GM21737 (cell line): ENCODE measurements around the gene RPAP2.
"Not testable (repeated sequence)": the region's sequence is repeated elsewhere in the genome, so short reads cannot be mapped to it uniquely, and the experiment has no call there.

Experiments
- ATAC-seq: cut with Tn5 transposase; IDR thresholded peaks from one replicate; pipeline ENCODE4 v1.9.1; 2021; ENCODE audit warnings: mild to moderate bottlenecking, moderate library complexity; ENCODE audit not compliant: unreplicated experiment

The RPAP2 gene

DNA sequence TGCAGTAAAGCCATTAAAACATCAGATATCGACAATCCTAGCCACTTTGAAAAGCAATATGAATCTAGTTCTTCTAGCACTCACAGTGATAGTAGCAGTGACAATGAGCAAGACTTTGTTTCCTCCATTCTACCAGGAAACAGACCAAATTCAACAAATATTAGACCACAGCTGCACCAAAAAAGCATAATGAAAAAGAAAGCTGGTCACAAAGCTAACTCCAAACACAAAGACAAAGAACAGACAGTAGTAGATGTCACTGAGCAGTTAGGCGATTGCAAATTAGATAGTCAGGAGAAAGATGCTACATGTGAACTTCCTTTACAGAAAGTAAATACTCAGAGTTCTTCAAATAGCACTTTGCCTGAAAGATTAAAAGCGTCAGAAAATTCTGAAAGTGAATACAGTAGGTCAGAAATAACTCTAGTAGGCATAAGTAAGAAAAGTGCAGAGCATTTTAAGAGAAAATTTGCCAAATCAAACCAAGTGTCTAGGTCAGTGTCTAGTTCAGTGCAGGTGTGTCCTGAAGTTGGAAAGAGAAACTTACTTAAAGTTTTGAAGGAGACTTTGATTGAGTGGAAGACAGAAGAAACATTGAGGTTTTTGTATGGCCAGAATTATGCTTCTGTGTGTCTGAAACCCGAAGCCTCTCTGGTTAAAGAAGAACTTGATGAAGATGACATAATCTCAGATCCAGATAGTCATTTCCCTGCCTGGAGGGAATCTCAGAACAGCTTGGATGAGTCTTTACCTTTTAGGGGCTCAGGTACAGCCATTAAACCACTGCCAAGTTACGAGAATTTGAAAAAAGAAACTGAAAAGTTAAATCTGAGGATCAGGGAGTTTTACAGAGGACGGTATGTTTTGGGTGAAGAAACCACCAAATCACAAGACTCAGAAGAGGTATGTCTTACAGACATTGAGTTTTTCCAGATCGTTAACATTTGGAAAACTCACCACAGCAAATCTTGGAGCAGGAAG is 24.9 kb downstream of the RPAP2 start:
- no peak for ATAC-seq

GRCh38 chr1:92324784-92325183 is 25.9 kb downstream of the RPAP2 start:
- no peak for ATAC-seq

DNA sequence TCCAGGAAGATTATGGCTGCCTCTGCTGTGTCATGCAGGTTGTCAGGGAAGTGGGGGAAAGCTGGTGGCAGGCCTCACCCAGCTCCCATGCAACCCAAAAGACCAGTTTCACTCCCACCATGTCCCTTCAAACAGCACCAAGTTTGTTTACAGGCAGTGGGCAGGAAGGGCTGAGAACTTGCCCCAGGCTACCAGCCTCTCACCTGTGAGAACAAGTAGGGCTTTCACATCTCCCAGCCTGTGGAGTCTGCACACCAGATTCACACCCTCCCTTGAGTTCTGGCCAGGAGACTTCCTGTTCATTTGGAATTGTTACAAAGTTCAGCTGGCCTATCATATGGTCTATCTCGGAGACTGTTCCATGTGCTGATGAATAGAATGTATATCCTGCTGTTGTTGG is 27.8 kb downstream of the RPAP2 start:
- ATAC-seq: no peak

GRCh38 chr1:92327794-92328193 is 28.9 kb downstream of the RPAP2 start:
- ATAC-seq: no peak

GRCh38 chr1:92329347-92330129 is 30.7 kb downstream of the RPAP2 start:
- ATAC-seq: no peak

DNA sequence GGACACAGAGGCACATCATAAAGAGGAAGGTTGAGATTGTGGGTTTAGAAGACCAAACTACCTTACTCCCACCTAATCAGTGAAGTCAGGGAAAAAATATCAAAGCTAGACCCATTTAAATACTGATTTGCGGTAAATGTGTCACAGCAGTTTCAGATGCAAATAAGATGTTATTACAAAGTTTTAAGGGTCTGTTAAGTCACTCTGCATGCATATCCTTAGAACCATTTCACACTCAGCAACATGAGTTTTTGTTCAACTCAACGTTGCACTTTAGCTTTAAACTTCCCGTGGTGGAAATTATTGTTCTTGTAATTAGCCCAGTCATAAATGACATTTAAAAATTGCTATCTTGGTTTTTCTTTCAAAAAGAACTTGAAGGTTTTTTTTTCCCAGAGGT is 34.8 kb downstream of the RPAP2 start:
- ATAC-seq: no peak

DNA sequence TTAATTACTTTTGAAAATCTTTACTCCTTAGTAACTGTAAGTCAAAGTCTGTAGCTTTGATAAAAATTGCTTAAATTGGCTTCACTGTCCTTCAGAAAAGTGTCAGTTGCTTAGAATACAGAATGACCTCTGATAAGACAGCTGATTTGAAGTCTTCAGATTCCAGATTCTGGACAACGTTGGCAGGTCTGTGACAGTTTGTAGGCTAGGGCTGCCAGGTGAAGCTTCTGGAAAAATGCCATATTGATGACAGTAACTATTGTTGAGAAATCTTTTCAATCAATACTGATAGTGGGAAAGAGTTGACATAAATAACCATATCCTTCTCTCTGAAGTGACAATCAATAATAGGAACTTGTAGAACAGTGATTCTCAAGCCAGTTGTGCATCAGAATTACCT is 41.3 kb downstream of the RPAP2 start:
- no peak for ATAC-seq

GRCh38 chr1:92342401-92342800 is 43.5 kb downstream of the RPAP2 start:
- ATAC-seq: no peak

GRCh38 chr1:92343061-92343460 is 44.2 kb downstream of the RPAP2 start:
- no peak for ATAC-seq

DNA sequence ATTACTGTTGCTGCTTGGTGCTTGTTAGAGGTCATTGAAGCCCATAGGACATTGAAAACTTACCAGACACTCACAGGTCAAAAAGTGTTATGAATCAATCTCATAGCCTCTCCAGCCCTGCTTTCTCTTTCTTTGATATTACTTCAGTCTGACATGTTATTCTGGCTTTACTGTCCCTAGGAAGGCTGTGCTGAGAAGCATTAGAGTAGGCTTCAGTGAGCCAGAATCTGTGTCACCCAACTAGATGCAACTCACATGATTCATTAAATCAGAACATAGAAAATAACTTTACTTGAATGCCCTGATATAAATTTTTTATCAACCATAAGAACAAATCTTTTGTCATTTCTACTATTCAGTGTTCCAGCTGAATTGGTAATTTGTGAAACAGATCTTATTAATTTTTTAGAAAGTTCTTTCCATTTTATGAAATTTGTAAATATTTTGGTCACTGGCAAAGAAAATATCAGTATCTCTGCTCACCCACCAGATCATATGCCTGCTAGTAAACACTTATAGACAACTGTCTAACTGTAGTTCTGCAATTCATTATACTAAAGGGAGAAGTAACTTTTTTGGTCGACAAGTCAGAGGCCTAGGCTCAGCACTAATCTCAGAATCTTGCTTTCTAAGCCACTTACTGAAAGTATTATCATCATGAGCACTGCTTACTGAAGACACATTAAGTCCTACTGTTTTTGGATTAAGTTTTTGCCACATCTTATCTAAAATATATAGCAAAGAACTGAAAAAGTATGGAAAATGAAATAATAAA is 48.2 kb downstream of the RPAP2 start:
- ATAC-seq: no peak

- no peak for ATAC-seq
Observed at GRCh38 chr1:92352856-92353255, 54.0 kb downstream of the RPAP2 start.

- ATAC-seq: no peak
Observed at GRCh38 chr1:92354259-92354658, 55.4 kb downstream of the RPAP2 start.

DNA sequence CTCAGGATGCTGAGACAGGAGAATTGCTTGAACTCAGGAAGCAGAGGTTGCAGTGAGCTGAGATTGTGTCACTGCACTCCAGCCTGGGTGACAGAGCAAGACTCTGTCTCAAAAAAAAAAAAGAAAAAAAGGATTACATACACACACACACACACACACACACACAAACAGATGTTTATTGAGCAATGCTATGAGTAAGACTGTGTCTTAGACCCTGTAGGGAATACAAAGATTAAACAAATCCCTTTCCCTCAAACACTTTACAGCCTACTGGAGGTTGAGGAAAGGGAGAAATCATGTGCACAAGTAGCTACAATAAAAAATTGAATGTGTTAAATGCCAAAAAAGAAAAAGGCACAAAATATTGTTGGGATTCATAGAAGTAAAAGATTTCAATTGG is 58.1 kb downstream of the RPAP2 start:
- ATAC-seq: no peak

DNA sequence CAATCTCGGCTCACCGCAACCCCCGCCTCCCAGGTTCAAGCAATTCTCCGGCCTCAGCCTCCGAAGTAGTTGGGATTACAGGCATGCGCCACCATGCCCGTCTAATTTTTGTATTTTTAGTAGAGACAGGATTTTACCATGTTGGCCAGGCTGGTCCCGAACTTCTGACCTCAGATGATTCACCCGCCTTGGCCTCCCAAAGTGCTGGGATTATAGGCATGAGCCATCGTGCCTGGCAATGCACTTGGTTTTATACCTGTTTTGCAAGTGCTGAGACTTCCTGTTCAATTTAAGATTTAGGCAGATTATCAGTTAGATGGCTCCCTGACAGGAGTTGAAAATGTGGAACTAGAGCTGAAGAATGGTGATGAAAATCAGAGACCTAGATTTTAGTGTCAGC is 60.5 kb downstream of the RPAP2 start:
- ATAC-seq: not testable (repeated sequence)

GRCh38 chr1:92359986-92360385 is 61.1 kb downstream of the RPAP2 start:
- ATAC-seq: no peak

GRCh38 chr1:92362970-92363369 is 64.1 kb downstream of the RPAP2 start:
- ATAC-seq: no peak

DNA sequence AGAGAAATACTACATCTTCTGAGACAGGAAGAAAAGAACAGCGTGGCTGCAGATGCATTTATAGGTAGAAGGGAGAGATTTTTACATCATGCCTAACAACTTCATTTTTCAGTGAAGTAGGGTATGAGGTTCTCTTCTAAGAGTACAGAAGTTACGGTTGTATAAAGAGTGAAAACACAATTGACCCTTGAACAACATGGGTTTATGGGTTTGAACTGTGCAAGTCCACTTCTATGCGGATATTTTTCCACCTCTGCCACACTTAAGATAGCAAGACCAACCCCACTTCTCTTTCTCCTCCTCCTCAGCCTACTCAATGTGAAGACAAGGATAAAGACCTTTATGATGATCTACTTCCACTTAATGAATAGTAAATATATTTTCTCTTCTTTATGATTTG is 64.5 kb downstream of the RPAP2 start:
- ATAC-seq: no peak

GRCh38 chr1:92365378-92366039 is 66.7 kb downstream of the RPAP2 start:
- ATAC-seq: no peak

- ATAC-seq: no peak
Observed at GRCh38 chr1:92366040-92366395, 67.2 kb downstream of the RPAP2 start.

- ATAC-seq: no peak
Observed at GRCh38 chr1:92367496-92367895, 68.6 kb downstream of the RPAP2 start.

- ATAC-seq: no peak
Observed at GRCh38 chr1:92372164-92372563, 73.3 kb downstream of the RPAP2 start.
